Erythroblast (primary cell): ENCODE results near the gene WSB2.

Experiments used
- GATA1 ChIP-seq: IDR thresholded peaks from 2 replicates; pipeline ENCODE4 v1.6.1; 2011; ENCODE audit warnings: low read depth, mild to moderate bottlenecking, control low read depth, low read length, moderate library complexity
- POLR2A ChIP-seq: IDR thresholded peaks from 2 replicates; pipeline ENCODE4 v1.6.1; 2011; ENCODE audit warnings: mild to moderate bottlenecking, low read length

GRCh38 chr12:118102609-118103008 lies 41.6 kb upstream of the WSB2 start:
- TF ChIP-seq POLR2A (no peak), GATA1 (no peak)
